Measurements from ENCODE around the gene VCAN.

GRCh38 chr5:83572271-83572670 lies 100.7 kb downstream of the VCAN start:
- TF ChIP-seq, protein P1, sequence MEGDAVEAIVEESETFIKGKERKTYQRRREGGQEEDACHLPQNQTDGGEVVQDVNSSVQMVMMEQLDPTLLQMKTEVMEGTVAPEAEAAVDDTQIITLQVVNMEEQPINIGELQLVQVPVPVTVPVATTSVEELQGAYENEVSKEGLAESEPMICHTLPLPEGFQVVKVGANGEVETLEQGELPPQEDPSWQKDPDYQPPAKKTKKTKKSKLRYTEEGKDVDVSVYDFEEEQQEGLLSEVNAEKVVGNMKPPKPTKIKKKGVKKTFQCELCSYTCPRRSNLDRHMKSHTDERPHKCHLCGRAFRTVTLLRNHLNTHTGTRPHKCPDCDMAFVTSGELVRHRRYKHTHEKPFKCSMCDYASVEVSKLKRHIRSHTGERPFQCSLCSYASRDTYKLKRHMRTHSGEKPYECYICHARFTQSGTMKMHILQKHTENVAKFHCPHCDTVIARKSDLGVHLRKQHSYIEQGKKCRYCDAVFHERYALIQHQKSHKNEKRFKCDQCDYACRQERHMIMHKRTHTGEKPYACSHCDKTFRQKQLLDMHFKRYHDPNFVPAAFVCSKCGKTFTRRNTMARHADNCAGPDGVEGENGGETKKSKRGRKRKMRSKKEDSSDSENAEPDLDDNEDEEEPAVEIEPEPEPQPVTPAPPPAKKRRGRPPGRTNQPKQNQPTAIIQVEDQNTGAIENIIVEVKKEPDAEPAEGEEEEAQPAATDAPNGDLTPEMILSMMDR (IDR thresholded peaks at IDR 0.05) = no peak
- TF ChIP-seq EP300 (IDR thresholded peaks at IDR 0.05) = no peak
